ENCODE measurements around the gene LHX2.

DNA sequence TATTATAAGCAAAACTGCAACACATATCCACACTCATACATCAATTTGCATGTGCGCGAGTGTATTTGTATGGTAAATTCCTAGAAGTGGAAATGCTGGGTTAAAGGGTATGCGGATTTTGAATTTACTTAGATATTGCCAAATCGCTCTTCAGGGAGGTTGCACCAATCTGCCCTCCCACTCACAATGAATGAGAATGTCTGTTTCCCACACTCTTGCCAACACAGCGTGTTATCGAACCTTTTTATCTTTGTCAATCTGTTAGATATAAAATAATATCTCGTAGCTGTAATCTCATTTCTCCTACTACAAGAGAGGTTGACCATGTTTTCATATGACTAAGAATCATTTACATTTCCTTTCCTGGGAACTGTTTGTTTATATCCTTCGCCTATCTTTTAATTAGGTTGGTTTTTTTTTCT lies 35.7 kb downstream of the LHX2 start:
- TF ChIP-seq CTCF (IDR thresholded peaks at IDR 0.05) = no peak
- no peak for TF ChIP-seq POLR2A (IDR thresholded peaks at IDR 0.05)

Data from esophagus squamous epithelium (tissue), 4 donors.